ENCODE data around the gene CASQ2. TPM values are rescaled to one million over a fixed set of nuclear protein-coding genes. Genes with fewer than 3 reads are reported as not detected.

Gene CASQ2
- total and polyA plus RNA-seq, 9 of the 15 experiments (the other 6 are each of a cell fraction or from before 2014, with no cell fraction given) = not detected

DNA sequence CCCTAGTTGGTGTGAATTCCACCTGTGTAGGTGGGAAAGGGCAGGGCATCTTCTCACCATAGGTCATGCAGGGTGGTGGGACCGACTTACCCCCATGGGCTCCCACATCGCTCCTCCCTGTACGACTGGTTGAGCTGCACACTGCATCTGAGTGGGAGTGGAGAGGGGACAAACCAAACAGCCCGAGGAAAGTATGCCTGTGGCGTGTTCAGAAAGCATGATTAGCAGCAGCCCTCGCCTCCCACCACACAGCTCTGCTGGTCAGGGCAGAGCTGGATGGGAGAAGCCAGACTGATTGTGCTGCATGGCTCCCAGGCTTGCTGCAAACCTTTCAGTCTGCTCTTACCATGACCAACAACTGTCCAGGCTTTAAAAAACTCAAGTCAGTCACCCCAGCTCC lies 102.3 kb downstream of the CASQ2 start (continued):
- TF ChIP-seq ZNF586 (CRISPR knock-in tag; conservative IDR thresholded peaks at IDR 0.05) = no peak
- TF ChIP-seq, protein P1, sequence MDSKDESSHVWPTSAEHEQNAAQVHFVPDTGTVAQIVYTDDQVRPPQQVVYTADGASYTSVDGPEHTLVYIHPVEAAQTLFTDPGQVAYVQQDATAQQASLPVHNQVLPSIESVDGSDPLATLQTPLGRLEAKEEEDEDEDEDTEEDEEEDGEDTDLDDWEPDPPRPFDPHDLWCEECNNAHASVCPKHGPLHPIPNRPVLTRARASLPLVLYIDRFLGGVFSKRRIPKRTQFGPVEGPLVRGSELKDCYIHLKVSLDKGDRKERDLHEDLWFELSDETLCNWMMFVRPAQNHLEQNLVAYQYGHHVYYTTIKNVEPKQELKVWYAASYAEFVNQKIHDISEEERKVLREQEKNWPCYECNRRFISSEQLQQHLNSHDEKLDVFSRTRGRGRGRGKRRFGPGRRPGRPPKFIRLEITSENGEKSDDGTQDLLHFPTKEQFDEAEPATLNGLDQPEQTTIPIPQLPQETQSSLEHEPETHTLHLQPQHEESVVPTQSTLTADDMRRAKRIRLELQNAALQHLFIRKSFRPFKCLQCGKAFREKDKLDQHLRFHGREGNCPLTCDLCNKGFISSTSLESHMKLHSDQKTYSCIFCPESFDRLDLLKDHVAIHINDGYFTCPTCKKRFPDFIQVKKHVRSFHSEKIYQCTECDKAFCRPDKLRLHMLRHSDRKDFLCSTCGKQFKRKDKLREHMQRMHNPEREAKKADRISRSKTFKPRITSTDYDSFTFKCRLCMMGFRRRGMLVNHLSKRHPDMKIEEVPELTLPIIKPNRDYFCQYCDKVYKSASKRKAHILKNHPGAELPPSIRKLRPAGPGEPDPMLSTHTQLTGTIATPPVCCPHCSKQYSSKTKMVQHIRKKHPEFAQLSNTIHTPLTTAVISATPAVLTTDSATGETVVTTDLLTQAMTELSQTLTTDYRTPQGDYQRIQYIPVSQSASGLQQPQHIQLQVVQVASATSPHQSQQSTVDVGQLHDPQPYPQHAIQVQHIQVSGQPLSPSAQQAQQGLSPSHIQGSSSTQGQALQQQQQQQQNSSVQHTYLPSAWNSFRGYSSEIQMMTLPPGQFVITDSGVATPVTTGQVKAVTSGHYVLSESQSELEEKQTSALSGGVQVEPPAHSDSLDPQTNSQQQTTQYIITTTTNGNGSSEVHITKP (IDR thresholded peaks at IDR 0.05; ENCODE audit: partially characterized antibody) = no peak
- TF ChIP-seq, protein P2, sequence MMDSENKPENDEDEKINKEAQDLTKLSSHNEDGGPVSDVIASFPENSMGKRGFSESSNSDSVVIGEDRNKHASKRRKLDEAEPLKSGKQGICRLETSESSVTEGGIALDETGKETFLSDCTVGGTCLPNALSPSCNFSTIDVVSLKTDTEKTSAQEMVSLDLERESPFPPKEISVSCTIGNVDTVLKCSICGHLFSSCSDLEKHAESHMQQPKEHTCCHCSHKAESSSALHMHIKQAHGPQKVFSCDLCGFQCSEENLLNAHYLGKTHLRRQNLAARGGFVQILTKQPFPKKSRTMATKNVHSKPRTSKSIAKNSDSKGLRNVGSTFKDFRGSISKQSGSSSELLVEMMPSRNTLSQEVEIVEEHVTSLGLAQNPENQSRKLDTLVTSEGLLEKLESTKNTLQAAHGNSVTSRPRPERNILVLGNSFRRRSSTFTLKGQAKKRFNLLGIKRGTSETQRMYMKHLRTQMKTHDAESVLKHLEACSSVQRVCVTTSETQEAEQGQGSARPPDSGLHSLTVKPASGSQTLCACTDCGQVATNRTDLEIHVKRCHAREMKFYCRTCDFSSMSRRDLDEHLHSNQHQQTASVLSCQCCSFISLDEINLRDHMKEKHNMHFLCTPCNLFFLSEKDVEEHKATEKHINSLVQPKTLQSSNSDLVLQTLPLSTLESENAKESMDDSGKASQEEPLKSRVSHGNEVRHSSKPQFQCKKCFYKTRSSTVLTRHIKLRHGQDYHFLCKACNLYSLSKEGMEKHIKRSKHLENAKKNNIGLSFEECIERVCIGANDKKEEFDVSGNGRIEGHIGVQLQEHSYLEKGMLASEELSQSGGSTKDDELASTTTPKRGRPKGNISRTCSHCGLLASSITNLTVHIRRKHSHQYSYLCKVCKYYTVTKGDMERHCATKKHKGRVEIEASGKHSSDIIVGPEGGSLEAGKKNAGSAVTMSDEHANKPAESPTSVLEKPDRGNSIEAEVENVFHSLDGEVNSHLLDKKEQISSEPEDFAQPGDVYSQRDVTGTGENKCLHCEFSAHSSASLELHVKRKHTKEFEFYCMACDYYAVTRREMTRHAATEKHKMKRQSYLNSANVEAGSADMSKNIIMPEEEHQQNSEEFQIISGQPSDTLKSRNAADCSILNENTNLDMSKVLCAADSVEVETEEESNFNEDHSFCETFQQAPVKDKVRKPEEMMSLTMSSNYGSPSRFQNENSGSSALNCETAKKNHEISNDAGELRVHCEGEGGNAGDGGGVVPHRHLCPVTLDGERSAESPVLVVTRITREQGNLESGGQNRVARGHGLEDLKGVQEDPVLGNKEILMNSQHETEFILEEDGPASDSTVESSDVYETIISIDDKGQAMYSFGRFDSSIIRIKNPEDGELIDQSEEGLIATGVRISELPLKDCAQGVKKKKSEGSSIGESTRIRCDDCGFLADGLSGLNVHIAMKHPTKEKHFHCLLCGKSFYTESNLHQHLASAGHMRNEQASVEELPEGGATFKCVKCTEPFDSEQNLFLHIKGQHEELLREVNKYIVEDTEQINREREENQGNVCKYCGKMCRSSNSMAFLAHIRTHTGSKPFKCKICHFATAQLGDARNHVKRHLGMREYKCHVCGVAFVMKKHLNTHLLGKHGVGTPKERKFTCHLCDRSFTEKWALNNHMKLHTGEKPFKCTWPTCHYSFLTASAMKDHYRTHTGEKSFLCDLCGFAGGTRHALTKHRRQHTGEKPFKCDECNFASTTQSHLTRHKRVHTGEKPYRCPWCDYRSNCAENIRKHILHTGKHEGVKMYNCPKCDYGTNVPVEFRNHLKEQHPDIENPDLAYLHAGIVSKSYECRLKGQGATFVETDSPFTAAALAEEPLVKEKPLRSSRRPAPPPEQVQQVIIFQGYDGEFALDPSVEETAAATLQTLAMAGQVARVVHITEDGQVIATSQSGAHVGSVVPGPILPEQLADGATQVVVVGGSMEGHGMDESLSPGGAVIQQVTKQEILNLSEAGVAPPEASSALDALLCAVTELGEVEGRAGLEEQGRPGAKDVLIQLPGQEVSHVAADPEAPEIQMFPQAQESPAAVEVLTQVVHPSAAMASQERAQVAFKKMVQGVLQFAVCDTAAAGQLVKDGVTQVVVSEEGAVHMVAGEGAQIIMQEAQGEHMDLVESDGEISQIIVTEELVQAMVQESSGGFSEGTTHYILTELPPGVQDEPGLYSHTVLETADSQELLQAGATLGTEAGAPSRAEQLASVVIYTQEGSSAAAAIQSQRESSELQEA (IDR thresholded peaks at IDR 0.05; ENCODE audit: low read depth) = no peak

Measured in K562 (cell line).